Gastroesophageal sphincter (tissue), 4 donors: ENCODE results near the gene SORBS1. TPM values are rescaled to one million over a fixed set of nuclear protein-coding genes. Genes with fewer than 3 reads are reported as not detected.

Experiments used
- ATAC-seq: fragments of 150-250 bp; one replicate; pipeline ENCODE4 v1.9.1; 2016; ENCODE audit warnings: mild to moderate bottlenecking, moderate library complexity
- H3K27ac ChIP-seq, 4 donors: fragments of 200-600 bp; sonication (generic) in 3 of 4; 1 replicate in 3 of 4; 2 replicates in 1 of 4; pipeline ENCODE4 v1.5.1; 2016 to 2019
- H3K27me3 ChIP-seq: fragments of 200-600 bp; sonication (generic); one replicate; pipeline ENCODE4 v1.5.1; 2019
- H3K36me3 ChIP-seq, 2 donors: fragments of 200-600 bp; sonication (generic); one replicate each; pipeline ENCODE4 v1.5.1; 2019; ENCODE audit warnings: control low read depth in 1 of 2
- H3K4me1 ChIP-seq, 3 donors: fragments of 200-600 bp; sonication (generic); 1 replicate in 2 of 3; 2 replicates in 1 of 3; pipeline ENCODE4 v1.5.1; 2016 to 2019; ENCODE audit warnings: control low read depth in 2 of 3
- H3K4me3 ChIP-seq, 2 donors: fragments of 200-600 bp; sonication (generic); one replicate each; pipeline ENCODE4 v1.5.1; 2019; ENCODE audit warnings: mild to moderate bottlenecking in 1 of 2, moderate library complexity in 1 of 2
- H3K9me3 ChIP-seq, 3 donors: fragments of 200-600 bp; sonication (generic); one replicate each; pipeline ENCODE4 v1.5.1; 2017 to 2019; ENCODE audit warnings: control low read depth in 2 of 3
- EP300 ChIP-seq: sonication (generic); formaldehyde crosslinking; IDR thresholded peaks from one replicate; pipeline ENCODE4 v1.6.1; 2017; ENCODE audit warnings: antibody characterized with exemption, mild to moderate bottlenecking
- POLR2A ChIP-seq, 2 donors: fragments of 450-650 bp; IDR thresholded peaks; one replicate each; pipeline ENCODE4 v1.6.1; 2017; ENCODE audit warnings: antibody characterized with exemption in 2 of 2, mild to moderate bottlenecking in 2 of 2, moderate library complexity in 1 of 2
- POLR2AphosphoS5 ChIP-seq: sonication (generic); formaldehyde crosslinking; IDR thresholded peaks from one replicate; pipeline ENCODE4 v1.6.1; 2017; ENCODE audit warnings: antibody characterized with exemption
- WGBS, 2 donors: methylation state at CpG; one replicate each; pipeline ENCODE4 v1.1.5; 2018; ENCODE audit warnings: low coverage in 1 of 2; 5-methylcytosine and 5-hydroxymethylcytosine counted together
- total RNA-seq, 4 donors: library from RNA; depleted of rRNA; stranded (reverse); fragments of >200 nt; gene quantifications; one replicate each; pipeline ENCODE4 v1.1.0, GENCODE V29; 2016
- TF ChIP-seq, protein P1 (sequence below), 4 experiments: fragments of 200-600 bp in 2 of 4; fragments of 450-650 bp in 2 of 4; sonication (generic) in 1 of 4; IDR thresholded peaks; one replicate each; pipeline ENCODE4 v1.5.1; 2017 to 2019; ENCODE audit warnings: antibody characterized with exemption in 4 of 4, mild to moderate bottlenecking in 2 of 4, moderate library complexity in 2 of 4

SORBS1 gene
- total RNA-seq, 4 donors from 2014 or later: 1,866 to 2,220 (median 1,948) TPM

DNA sequence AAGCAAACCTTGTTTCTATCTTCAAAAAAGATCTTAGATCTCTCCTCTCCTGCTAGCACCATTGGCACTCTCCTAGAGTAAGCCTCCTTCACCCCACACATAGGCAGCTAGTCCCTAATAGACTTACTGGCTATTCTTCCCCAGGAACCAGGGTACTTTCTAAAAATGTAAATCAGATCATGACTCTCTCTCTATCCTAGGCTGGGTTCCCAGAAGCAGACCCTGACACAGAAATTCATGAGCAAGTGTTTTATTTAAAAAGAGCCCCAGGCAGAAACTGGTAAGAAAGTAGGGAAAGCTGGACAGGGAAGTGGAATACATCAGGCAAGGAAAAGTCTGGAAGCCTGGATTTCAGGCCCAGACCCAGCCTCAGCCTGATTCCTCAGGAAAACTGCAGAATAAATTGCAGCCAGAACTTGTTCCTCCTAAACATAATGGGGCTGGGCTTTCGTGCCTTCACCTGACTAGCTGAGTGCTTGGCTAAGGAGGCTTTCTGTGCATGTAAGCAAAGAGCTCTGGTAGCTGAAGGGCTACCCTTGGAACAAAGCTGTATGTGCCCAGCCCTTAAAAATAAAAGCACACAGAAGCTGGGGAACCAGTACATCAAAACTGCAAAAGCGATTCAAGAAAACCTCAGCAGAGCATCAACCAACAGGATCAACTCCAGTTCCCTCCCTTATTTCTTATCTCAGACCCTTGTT, 18.8 kb upstream of the SORBS1 start:
- TF ChIP-seq, protein P1, sequence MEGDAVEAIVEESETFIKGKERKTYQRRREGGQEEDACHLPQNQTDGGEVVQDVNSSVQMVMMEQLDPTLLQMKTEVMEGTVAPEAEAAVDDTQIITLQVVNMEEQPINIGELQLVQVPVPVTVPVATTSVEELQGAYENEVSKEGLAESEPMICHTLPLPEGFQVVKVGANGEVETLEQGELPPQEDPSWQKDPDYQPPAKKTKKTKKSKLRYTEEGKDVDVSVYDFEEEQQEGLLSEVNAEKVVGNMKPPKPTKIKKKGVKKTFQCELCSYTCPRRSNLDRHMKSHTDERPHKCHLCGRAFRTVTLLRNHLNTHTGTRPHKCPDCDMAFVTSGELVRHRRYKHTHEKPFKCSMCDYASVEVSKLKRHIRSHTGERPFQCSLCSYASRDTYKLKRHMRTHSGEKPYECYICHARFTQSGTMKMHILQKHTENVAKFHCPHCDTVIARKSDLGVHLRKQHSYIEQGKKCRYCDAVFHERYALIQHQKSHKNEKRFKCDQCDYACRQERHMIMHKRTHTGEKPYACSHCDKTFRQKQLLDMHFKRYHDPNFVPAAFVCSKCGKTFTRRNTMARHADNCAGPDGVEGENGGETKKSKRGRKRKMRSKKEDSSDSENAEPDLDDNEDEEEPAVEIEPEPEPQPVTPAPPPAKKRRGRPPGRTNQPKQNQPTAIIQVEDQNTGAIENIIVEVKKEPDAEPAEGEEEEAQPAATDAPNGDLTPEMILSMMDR (IDR thresholded peaks at IDR 0.05): no peak
- TF ChIP-seq POLR2A (IDR thresholded peaks at IDR 0.05) (no peak), POLR2AphosphoS5 (no peak), EP300 (no peak)
- no peak for ATAC-seq

DNA sequence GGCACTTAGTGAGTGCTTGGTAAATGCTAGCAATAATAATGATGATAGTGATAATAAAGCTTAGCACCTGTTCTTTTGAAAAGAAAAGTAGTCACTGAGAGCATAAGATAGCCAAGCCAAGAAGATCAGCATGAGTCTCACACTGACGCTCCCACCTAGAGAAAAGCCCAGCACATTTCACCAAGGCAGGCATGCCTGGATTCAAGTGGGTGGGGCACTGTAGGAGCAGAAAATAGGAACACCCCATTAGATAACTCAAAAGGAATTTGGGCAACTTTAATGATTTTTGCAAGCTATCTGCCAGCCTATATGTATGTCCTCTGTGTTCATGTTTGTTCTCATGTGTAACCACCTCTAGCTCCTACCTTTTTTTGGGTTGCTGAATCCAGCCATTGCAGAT, 18.1 kb upstream of the SORBS1 start:
- Histone ChIP-seq H3K27ac (no peak overlapping the region), H3K4me3 (no peak overlapping the region), H3K27me3 (no peaks in the 10 kb centered on the region), H3K36me3 (no peaks in the 10 kb centered on the region), H3K4me1 (no peaks in the 10 kb centered on the region), H3K9me3 (no peaks in the 10 kb centered on the region)
- WGBS, 2 donors: 71 to 83% methylated on average over 1 of the region's 1 CpG
- ATAC-seq: no peak
- TF ChIP-seq, protein P1 (IDR thresholded peaks at IDR 0.05): no peak
- no peak for TF ChIP-seq EP300
- TF ChIP-seq POLR2A (IDR thresholded peaks at IDR 0.05): no peak
- no peak for TF ChIP-seq POLR2AphosphoS5

More for the DNA sequence above, 18.8 kb upstream of the SORBS1 start:
- Histone ChIP-seq H3K4me3 (no peak overlapping the region), H3K36me3 (no peaks in the 10 kb centered on the region), H3K27me3 (no peaks in the 10 kb centered on the region), H3K4me1 (no peaks in the 10 kb centered on the region), H3K27ac (no peak overlapping the region), H3K9me3 (no peaks in the 10 kb centered on the region)
- 77 to 90% methylated on average over 1 to 2 of the region's 2 CpGs for WGBS, 2 donors

DNA sequence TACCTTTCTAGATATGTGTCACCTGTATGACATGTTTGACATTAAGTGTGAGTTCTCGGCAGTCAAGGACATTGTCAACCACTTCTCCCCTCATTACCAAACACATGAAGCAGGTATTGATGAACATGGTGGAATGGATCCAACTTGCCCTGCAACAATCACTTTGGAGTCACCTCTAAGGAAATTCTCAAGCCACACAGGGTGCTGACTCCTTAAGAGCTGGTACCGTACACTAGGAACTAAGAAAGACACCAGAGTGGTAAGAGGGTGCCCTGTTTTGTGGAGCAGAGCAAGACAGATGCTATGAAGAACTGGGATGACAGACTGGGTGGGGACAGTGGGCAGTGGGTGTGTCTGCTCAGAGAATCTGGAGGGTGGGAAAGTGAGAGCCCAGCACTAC, 17.4 kb upstream of the SORBS1 start:
- TF ChIP-seq EP300 (no peak), POLR2A (IDR thresholded peaks at IDR 0.05) (no peak), POLR2AphosphoS5 (no peak)
- TF ChIP-seq, protein P1 (IDR thresholded peaks at IDR 0.05): no peak
- ATAC-seq: no peak
- 80 to 100% methylated on average over 1 to 2 of the region's 2 CpGs for WGBS, 2 donors

DNA sequence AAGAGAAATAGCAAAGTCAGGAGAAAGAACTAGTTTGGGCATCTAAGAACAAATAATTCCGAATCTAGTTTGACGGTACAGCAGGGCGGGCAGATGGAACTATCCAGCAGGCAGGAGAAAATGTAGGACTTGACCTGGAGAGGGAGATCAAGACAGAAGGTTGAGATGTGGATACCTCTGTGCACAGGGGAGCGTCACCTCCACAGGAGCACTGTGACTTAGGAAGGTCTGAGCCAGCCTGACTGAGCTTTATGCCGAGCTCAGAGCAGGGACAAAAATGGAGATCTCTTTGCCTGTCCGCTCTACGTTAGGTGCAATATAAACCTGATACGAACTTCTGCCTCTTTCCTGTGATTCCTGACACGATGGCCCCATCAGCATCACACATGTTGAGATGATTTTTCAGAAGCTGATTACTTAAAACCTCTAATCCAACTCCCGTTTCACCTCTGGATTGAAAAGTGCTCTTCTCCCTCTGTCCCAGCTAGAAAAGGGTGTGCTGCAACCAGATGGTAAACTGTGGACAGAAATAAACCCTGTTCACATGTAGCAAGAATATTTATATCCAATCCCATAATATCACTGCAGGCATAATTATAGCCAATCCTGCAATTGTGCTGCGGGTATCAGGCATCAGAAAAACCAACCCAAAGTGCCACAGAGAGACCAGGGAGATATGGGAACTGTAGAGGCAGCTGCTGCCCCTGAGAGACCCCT, 13.6 kb upstream of the SORBS1 start:
- no peaks in the 10 kb centered on the region for H3K27me3 ChIP-seq
- 72 to 73% methylated on average over 10 to 11 of the region's 11 CpGs for WGBS, 2 donors
- H3K9me3 ChIP-seq: no peaks in the 10 kb centered on the region
- no peak for ATAC-seq
- no peak overlapping the region for H3K27ac ChIP-seq
- no peaks in the 10 kb centered on the region for H3K4me1 ChIP-seq
- no peaks in the 10 kb centered on the region for H3K36me3 ChIP-seq
- no peak overlapping the region for H3K4me3 ChIP-seq
- TF ChIP-seq POLR2AphosphoS5: no peak
- TF ChIP-seq POLR2A (IDR thresholded peaks at IDR 0.05): no peak
- TF ChIP-seq, protein P1 (IDR thresholded peaks at IDR 0.05): no peak
- TF ChIP-seq EP300: no peak

More for the DNA sequence above, 17.4 kb upstream of the SORBS1 start:
- H3K9me3 ChIP-seq: no peaks in the 10 kb centered on the region
- H3K36me3 ChIP-seq: no peaks in the 10 kb centered on the region
- no peak overlapping the region for H3K27ac ChIP-seq
- no peaks in the 10 kb centered on the region for H3K27me3 ChIP-seq
- H3K4me1 ChIP-seq: no peaks in the 10 kb centered on the region
- no peak overlapping the region for H3K4me3 ChIP-seq
